ENCODE results near the gene EZR. TPM values are rescaled to one million over a fixed set of nuclear protein-coding genes. Genes with fewer than 3 reads are reported as not detected.
A peak's percentile ranks its signal among the peaks of the same experiment; 100 is the strongest.

EZR gene
- total and polyA plus RNA-seq, 9 of the 15 experiments (the other 6 are each of a cell fraction or from before 2014, with no cell fraction given), result 36.5 to 162 (median 104) TPM

DNA sequence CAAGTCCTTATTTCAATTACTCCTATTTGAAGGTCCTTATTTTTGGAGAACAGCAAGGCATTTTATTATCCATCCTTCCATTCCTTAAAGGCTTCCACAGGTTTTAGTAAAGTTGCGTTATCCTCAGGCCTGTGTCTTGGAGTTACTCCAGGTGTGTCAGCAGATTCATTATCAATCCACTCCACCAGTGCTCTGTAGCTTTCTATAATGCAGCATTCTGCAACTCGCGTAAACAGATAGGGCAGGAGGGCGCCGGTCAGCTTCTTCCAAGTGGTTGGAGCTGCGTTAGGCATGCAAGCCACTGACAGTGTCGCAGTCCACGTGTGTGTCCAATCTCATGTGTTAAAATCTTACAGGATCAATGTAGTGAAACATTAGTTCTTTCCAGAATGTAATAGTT, 93.5 kb downstream of the EZR start (continued):
- TF ChIP-seq, protein P1, sequence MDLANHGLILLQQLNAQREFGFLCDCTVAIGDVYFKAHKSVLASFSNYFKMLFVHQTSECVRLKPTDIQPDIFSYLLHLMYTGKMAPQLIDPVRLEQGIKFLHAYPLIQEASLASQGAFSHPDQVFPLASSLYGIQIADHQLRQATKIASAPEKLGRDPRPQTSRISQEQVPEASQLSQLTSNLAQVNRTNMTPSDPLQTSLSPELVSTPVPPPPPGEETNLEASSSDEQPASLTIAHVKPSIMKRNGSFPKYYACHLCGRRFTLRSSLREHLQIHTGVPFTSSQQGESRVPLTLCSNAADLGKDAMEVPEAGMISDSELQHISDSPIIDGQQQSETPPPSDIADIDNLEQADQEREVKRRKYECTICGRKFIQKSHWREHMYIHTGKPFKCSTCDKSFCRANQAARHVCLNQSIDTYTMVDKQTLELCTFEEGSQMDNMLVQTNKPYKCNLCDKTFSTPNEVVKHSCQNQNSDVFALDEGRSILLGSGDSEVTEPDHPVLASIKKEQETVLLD (IDR thresholded peaks at IDR 0.05), result no peak
- peak; percentile 72 for TF ChIP-seq ARID1B (IDR thresholded peaks at IDR 0.05)
- no peak for TF ChIP-seq GTF2F1 (IDR thresholded peaks at IDR 0.05; ENCODE audit: low read depth, low read length)
- TF ChIP-seq HMGN3 (IDR thresholded peaks at IDR 0.05; ENCODE audit: borderline replicate concordance, extremely low read depth, insufficient read length, low read depth, low read length), result no peak
- TF ChIP-seq, protein P2, sequence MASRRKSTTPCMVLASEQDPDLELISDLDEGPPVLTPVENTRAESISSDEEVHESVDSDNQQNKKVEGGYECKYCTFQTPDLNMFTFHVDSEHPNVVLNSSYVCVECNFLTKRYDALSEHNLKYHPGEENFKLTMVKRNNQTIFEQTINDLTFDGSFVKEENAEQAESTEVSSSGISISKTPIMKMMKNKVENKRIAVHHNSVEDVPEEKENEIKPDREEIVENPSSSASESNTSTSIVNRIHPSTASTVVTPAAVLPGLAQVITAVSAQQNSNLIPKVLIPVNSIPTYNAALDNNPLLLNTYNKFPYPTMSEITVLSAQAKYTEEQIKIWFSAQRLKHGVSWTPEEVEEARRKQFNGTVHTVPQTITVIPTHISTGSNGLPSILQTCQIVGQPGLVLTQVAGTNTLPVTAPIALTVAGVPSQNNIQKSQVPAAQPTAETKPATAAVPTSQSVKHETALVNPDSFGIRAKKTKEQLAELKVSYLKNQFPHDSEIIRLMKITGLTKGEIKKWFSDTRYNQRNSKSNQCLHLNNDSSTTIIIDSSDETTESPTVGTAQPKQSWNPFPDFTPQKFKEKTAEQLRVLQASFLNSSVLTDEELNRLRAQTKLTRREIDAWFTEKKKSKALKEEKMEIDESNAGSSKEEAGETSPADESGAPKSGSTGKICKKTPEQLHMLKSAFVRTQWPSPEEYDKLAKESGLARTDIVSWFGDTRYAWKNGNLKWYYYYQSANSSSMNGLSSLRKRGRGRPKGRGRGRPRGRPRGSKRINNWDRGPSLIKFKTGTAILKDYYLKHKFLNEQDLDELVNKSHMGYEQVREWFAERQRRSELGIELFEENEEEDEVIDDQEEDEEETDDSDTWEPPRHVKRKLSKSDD (conservative IDR thresholded peaks at IDR 0.05; ENCODE audit: low read length), result no peak
- TF ChIP-seq FIP1L1 (IDR thresholded peaks at IDR 0.05; ENCODE audit: low read depth, low read length, poor library complexity, severe bottlenecking), result no peak
- TF ChIP-seq TAL1 (IDR thresholded peaks at IDR 0.05), result peak; percentile 77
- TF ChIP-seq, protein P3, sequence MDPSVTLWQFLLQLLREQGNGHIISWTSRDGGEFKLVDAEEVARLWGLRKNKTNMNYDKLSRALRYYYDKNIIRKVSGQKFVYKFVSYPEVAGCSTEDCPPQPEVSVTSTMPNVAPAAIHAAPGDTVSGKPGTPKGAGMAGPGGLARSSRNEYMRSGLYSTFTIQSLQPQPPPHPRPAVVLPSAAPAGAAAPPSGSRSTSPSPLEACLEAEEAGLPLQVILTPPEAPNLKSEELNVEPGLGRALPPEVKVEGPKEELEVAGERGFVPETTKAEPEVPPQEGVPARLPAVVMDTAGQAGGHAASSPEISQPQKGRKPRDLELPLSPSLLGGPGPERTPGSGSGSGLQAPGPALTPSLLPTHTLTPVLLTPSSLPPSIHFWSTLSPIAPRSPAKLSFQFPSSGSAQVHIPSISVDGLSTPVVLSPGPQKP (CRISPR knock-in tag; IDR thresholded peaks at IDR 0.05), result no peak
- TF ChIP-seq, protein P4, sequence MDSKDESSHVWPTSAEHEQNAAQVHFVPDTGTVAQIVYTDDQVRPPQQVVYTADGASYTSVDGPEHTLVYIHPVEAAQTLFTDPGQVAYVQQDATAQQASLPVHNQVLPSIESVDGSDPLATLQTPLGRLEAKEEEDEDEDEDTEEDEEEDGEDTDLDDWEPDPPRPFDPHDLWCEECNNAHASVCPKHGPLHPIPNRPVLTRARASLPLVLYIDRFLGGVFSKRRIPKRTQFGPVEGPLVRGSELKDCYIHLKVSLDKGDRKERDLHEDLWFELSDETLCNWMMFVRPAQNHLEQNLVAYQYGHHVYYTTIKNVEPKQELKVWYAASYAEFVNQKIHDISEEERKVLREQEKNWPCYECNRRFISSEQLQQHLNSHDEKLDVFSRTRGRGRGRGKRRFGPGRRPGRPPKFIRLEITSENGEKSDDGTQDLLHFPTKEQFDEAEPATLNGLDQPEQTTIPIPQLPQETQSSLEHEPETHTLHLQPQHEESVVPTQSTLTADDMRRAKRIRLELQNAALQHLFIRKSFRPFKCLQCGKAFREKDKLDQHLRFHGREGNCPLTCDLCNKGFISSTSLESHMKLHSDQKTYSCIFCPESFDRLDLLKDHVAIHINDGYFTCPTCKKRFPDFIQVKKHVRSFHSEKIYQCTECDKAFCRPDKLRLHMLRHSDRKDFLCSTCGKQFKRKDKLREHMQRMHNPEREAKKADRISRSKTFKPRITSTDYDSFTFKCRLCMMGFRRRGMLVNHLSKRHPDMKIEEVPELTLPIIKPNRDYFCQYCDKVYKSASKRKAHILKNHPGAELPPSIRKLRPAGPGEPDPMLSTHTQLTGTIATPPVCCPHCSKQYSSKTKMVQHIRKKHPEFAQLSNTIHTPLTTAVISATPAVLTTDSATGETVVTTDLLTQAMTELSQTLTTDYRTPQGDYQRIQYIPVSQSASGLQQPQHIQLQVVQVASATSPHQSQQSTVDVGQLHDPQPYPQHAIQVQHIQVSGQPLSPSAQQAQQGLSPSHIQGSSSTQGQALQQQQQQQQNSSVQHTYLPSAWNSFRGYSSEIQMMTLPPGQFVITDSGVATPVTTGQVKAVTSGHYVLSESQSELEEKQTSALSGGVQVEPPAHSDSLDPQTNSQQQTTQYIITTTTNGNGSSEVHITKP (IDR thresholded peaks at IDR 0.05; ENCODE audit: partially characterized antibody), result no peak
- TF ChIP-seq DPF2 (IDR thresholded peaks at IDR 0.05), result peak; percentile 47; the same call in 1 of the 2 replicates
- TF ChIP-seq ZEB2 (IDR thresholded peaks at IDR 0.05), result 0 out of 2 replicates have a peak, but pooled peaks have one; percentile 16
- TF ChIP-seq ZNF324 (CRISPR knock-in tag; IDR thresholded peaks at IDR 0.05), result no peak
- TF ChIP-seq NFIC (IDR thresholded peaks at IDR 0.05), result peak; percentile 59
- peak; percentile 20; the same call in 1 of the 2 replicates for TF ChIP-seq CTBP1 (IDR thresholded peaks at IDR 0.05; ENCODE audit: borderline replicate concordance)
- TF ChIP-seq TRIM24 (IDR thresholded peaks at IDR 0.05), result peak; percentile 61; a peak in 2 of 4 replicates
- 0 out of 2 replicates have a peak, but pooled peaks have one; percentile 15 for TF ChIP-seq ZFX (CRISPR knock-in tag; IDR thresholded peaks at IDR 0.05)
- TF ChIP-seq NCOR1 (IDR thresholded peaks at IDR 0.05), result peak; percentile 57
- TF ChIP-seq KHSRP (IDR thresholded peaks at IDR 0.05), result no peak
- TF ChIP-seq SIRT6 (IDR thresholded peaks at IDR 0.05; ENCODE audit: low read depth, low read length), result no peak
- no peak for TF ChIP-seq CREBBP (IDR thresholded peaks at IDR 0.05; ENCODE audit: low read depth, low read length)
- no peak for TF ChIP-seq COPS2 (conservative IDR thresholded peaks at IDR 0.05)
